HCT116 (cell line): Measurements from ENCODE around the gene MYADML2. TPM values are rescaled to one million over a fixed set of nuclear protein-coding genes. Genes with fewer than 3 reads are reported as not detected.
A peak's percentile ranks its signal among the peaks of the same experiment; 100 is the strongest.

ENCODE experiments used
- ATAC-seq: fragments of 200-7000 bp; cut with Tn5 transposase; 2 replicates; pipeline ENCODE4 v1.9.1; 2020; ENCODE audit warnings: mild to moderate bottlenecking, moderate library complexity
- BruUV-seq: library from RNA; stranded (reverse); fragments of 400-500 nt; replicated peaks from 2 replicates; lab custom pipeline; 2021; lab: Mats Ljungman, UMichigan
- CTCF ChIA-PET: fragments of 300-600 bp; sonication (Branson Sonifier 250); formaldehyde crosslinking; loops from one replicate; lab custom pipeline; 2021; ENCODE audit warnings: antibody characterized with exemption; lab: Charles Lee
- POLR2A ChIA-PET: fragments of 300-600, 350-600 bp; sonication (Branson Sonifier 250); formaldehyde crosslinking; loops from one replicate; lab custom pipeline; 2021; ENCODE audit warnings: antibody characterized with exemption; lab: Charles Lee
- RAD21 ChIA-PET, 2 experiments: fragments of 300-600 bp; sonication (Branson Sonifier 250); formaldehyde crosslinking; loops; one replicate each; lab custom pipeline; 2023; ENCODE audit warnings: low total read pairs in 2 of 2; ENCODE audit not compliant: uncharacterized antibody in 2 of 2, unreplicated experiment in 2 of 2, low non-redundant PET in 1 of 2; lab: Charles Lee
- DNase-seq: peaks from one replicate; pipeline ENCODE4 v3.0.0-alpha.2; 2010; ENCODE audit warnings: low read depth, low spot score
- H2AFZ ChIP-seq: fragments of 200-600 bp; shearing (Covaris generic), sonication (generic); 2 replicates; pipeline ENCODE4 v1.6.1; 2017; ENCODE audit warnings: low read depth, mixed run types, mixed read lengths, antibody characterized with exemption, low read length; ENCODE audit not compliant: poor library complexity, severe bottlenecking
- H3K27ac ChIP-seq: 2 replicates; pipeline ENCODE4 v1.5.1; 2012; ENCODE audit warnings: low read depth, low read length
- H3K27me3 ChIP-seq: fragments of 200-600 bp; sonication (generic); 2 replicates; pipeline ENCODE4 v1.6.1; 2016; ENCODE audit warnings: mixed run types, low read length, mixed read lengths; ENCODE audit not compliant: insufficient read depth
- H3K36me3 ChIP-seq, 2 experiments: fragments of 200-500 bp in 1 of 2; fragments of 200-600 bp in 1 of 2; sonication (Bioruptor generic) in 1 of 2; sonication (generic) in 1 of 2; 2 replicates each; pipeline versions ENCODE4 v1.5.1 to v1.6.1; 2014 to 2016; ENCODE audit warnings: low read length in 2 of 2, inconsistent platforms in 1 of 2, mixed read lengths in 1 of 2, mixed run types in 1 of 2; ENCODE audit not compliant: insufficient read depth in 2 of 2, control insufficient read depth in 1 of 2
- H3K4me1 ChIP-seq, 2 experiments: fragments of 200-600 bp in 1 of 2; sonication (generic) in 1 of 2; 2 replicates each; pipeline versions ENCODE4 v1.5.1 to v1.6.1; 2012 to 2017; ENCODE audit warnings: low read length in 2 of 2, inconsistent platforms in 1 of 2, mild to moderate bottlenecking in 1 of 2, mixed read lengths in 1 of 2, mixed run types in 1 of 2, moderate library complexity in 1 of 2; ENCODE audit not compliant: insufficient read depth in 2 of 2, control insufficient read depth in 1 of 2
- H3K4me2 ChIP-seq: fragments of 200-600 bp; sonication (generic); 2 replicates; pipeline ENCODE4 v1.6.1; 2017; ENCODE audit warnings: mixed run types, low read length, mixed read lengths
- H3K4me3 ChIP-seq, 2 experiments: fragments of 200-600 bp in 1 of 2; sonication (generic) in 1 of 2; replicated peaks in 1 of 2; 2 replicates each; pipeline ENCODE4 v1.5.1; 2011 to 2016; ENCODE audit warnings: low read length in 2 of 2, control low read depth in 1 of 2, low read depth in 1 of 2, mild to moderate bottlenecking in 1 of 2, mixed read lengths in 1 of 2, mixed run types in 1 of 2
- H3K79me2 ChIP-seq: fragments of 200-600 bp; sonication (generic); 2 replicates; pipeline ENCODE4 v1.6.1; 2017; ENCODE audit warnings: mild to moderate bottlenecking, mixed run types, low read length, moderate library complexity, mixed read lengths; ENCODE audit not compliant: insufficient read depth
- H3K9ac ChIP-seq: fragments of 200-600 bp; sonication (generic); 2 replicates; pipeline ENCODE4 v1.6.1; 2016; ENCODE audit warnings: low read length, mixed read lengths
- H3K9me2 ChIP-seq: fragments of 200-600 bp; sonication (generic), shearing (Covaris generic); 2 replicates; pipeline ENCODE4 v1.6.1; 2017; ENCODE audit warnings: mixed run types, mild to moderate bottlenecking, moderate library complexity; ENCODE audit not compliant: insufficient read depth
- H3K9me3 ChIP-seq, 2 experiments: fragments of 200-500 bp in 1 of 2; fragments of 200-600 bp in 1 of 2; sonication (Bioruptor generic) in 1 of 2; sonication (generic) in 1 of 2; 2 replicates each; pipeline ENCODE4 v1.6.1; 2014 to 2017; ENCODE audit warnings: low read length in 2 of 2, mixed read lengths in 2 of 2, inconsistent platforms in 1 of 2, low read depth in 1 of 2, mild to moderate bottlenecking in 1 of 2, mixed run types in 1 of 2, moderate library complexity in 1 of 2; ENCODE audit not compliant: control insufficient read depth in 1 of 2, insufficient read depth in 1 of 2
- H4K20me1 ChIP-seq: fragments of 200-600 bp; sonication (generic), shearing (Covaris generic); 2 replicates; pipeline ENCODE4 v1.6.1; 2017; ENCODE audit warnings: mixed run types, mild to moderate bottlenecking, moderate library complexity; ENCODE audit not compliant: insufficient read depth
- CTCF ChIP-seq, 3 experiments: fragments of 200-600 bp in 1 of 3; sonication (generic) in 1 of 3; IDR thresholded peaks in 2 of 3; conservative IDR thresholded peaks in 1 of 3; 2 replicates each; pipeline ENCODE4 v1.5.1; 2012 to 2017; ENCODE audit warnings: low read depth in 2 of 3, low read length in 2 of 3, antibody characterized with exemption in 1 of 3, borderline replicate concordance in 1 of 3, control low read depth in 1 of 3, mild to moderate bottlenecking in 1 of 3, mixed read lengths in 1 of 3, mixed run types in 1 of 3, moderate library complexity in 1 of 3; ENCODE audit not compliant: insufficient read depth in 1 of 3
- REST ChIP-seq: IDR thresholded peaks from 2 replicates; pipeline ENCODE4 v1.6.1; 2012; ENCODE audit warnings: low read depth
- ZFX ChIP-seq: fragments of 450-650 bp; IDR thresholded peaks from 2 replicates; pipeline ENCODE4 v1.6.1; 2017
- intact Hi-C: fragments of 100-400 bp; cut with micrococcal nuclease; formaldehyde crosslinking; loops from 2 replicates; pipeline ENCODE4 v1.10.0; 2022
- total RNA-seq: library from RNA; stranded (reverse); gene quantifications from one replicate; pipeline ENCODE4 v1.2.1, GENCODE V29; 2021; ENCODE audit not compliant: unreplicated experiment
- TF ChIP-seq, protein P1 (sequence below): IDR thresholded peaks from 2 replicates; pipeline ENCODE4 v1.6.1; 2012

Gene MYADML2
- total RNA-seq, 1 experiment from 2014 or later = not detected

- Histone ChIP-seq H3K79me2 (no peaks in the 10 kb centered on the region), H3K9me2 (no peaks in the 10 kb centered on the region), H2AFZ (no peak overlapping the region), H3K27me3 (no peaks in the 10 kb centered on the region), H3K4me1 (peaks cover 18 to 24% of the 10 kb centered on the region in 2 experiments; a peak in 3 of 4 replicates), H3K4me2 (no peak overlapping the region), H4K20me1 (no peaks in the 10 kb centered on the region), H3K4me3 (no peak overlapping the region), H3K36me3 (no peaks in the 10 kb centered on the region; a peak in 1 of 4 replicates), H3K9me3 (no peaks in the 10 kb centered on the region), H3K9ac (no peak overlapping the region), H3K27ac (no peak overlapping the region; the same call in 1 of the 2 replicates)
- intact Hi-C loops = no loop called here
- ChIA-PET CTCF (interaction anchor here (1.0 kb wide), 1 partner anchor 37 kb away, joined by 3 read pairs; no protein-coding TSS in a partner anchor), RAD21 (no interaction called here), POLR2A (no interaction called here)
- no peak for TF ChIP-seq ZFX
- BruUV-seq = no TSS peak
- no peak for ATAC-seq
- no peak for DNase-seq
These were observed 49.3 kb upstream of the MYADML2 start for GRCh38 chr17:81996232-81996756.

DNA sequence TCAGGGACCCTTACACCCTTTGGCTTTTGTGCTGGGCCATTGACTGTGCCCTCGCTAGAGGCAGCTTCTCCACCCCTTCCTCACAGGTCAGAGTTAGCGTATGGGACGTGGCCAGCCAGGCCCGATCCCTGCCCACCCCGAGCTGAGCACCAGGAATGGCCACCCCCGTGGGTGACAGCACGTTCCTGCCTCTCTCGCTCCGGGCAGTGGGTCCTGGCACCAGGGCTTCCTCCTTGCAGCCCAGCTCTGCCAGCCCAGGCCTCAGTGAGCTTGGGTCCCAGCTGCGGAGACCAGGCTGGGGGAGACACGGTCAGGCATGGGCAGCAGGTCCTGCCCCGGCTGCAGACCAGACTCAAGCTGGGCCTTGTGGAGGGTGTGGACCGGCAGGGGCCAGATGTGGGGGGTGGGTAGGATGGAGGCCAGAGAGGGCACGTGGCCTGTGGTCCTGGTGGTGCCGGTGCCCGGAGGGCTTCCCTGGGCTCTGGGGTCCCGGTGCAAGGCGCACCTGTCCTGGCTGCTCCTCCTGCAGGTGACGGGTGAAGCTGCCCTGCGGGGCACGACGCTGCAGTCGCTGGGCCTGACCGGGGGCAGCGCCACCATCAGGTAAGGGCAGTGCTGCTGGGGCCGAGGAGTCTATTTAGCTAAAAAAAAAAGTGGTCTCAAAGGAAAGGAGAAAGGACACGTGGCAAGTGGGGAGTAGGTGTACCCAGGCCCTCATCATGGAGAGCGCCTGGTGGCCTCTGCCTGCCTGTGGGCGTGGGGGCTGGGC, 48.6 kb upstream of the MYADML2 start:
- TF ChIP-seq CTCF (IDR thresholded peaks at IDR 0.05 in 2 of 3, conservative IDR thresholded peaks at IDR 0.05 in 1 of 3; ENCODE audit: borderline replicate concordance in 1 of 3, insufficient read depth in 1 of 3, low read depth in 2 of 3, low read length in 2 of 3) = peak in 2 of 3 experiments; percentile 2 to 12; a peak in 1 of 6 replicates
- no peak for TF ChIP-seq REST
- TF ChIP-seq, protein P1, sequence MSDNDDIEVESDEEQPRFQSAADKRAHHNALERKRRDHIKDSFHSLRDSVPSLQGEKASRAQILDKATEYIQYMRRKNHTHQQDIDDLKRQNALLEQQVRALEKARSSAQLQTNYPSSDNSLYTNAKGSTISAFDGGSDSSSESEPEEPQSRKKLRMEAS = no peak
- TF ChIP-seq, all 23 proteins: peak for 1
- no peaks in the 10 kb centered on the region; a peak in 1 of 4 replicates for H3K36me3 ChIP-seq
- intact Hi-C loops = no loop called here
- DNase-seq (no peak), ATAC-seq (no peak)
- no peak overlapping the region for H3K4me2 ChIP-seq
- no peaks in the 10 kb centered on the region for H3K79me2 ChIP-seq
- peaks cover 13 to 21% of the 10 kb centered on the region in 2 experiments; a peak in 3 of 4 replicates for H3K4me1 ChIP-seq
- H3K9ac ChIP-seq = no peak overlapping the region
- POLR2A ChIA-PET = no interaction called here
- H3K4me3 ChIP-seq = no peak overlapping the region
- H2AFZ ChIP-seq = no peak overlapping the region
- no peaks in the 10 kb centered on the region for H3K9me3 ChIP-seq
- BruUV-seq = no TSS peak
- H3K27ac ChIP-seq = no peak overlapping the region; the same call in 1 of the 2 replicates
- no peaks in the 10 kb centered on the region for H3K27me3 ChIP-seq
- H4K20me1 ChIP-seq = no peaks in the 10 kb centered on the region
- no peaks in the 10 kb centered on the region for H3K9me2 ChIP-seq
- CTCF ChIA-PET = interaction anchor here (1.0 kb wide), 1 partner anchor 36 kb away, joined by 3 read pairs; no protein-coding TSS in a partner anchor
- RAD21 ChIA-PET = no interaction called here
